ENCODE measurements around the gene ZNF304. TPM values are rescaled to one million over a fixed set of nuclear protein-coding genes. Genes with fewer than 3 reads are reported as not detected.

The ZNF304 gene
- total and polyA plus RNA-seq, 9 of the 15 experiments (the other 6 are each of a cell fraction or from before 2014, with no cell fraction given) = 0.82 to 5.5 (median 3.6) TPM

DNA sequence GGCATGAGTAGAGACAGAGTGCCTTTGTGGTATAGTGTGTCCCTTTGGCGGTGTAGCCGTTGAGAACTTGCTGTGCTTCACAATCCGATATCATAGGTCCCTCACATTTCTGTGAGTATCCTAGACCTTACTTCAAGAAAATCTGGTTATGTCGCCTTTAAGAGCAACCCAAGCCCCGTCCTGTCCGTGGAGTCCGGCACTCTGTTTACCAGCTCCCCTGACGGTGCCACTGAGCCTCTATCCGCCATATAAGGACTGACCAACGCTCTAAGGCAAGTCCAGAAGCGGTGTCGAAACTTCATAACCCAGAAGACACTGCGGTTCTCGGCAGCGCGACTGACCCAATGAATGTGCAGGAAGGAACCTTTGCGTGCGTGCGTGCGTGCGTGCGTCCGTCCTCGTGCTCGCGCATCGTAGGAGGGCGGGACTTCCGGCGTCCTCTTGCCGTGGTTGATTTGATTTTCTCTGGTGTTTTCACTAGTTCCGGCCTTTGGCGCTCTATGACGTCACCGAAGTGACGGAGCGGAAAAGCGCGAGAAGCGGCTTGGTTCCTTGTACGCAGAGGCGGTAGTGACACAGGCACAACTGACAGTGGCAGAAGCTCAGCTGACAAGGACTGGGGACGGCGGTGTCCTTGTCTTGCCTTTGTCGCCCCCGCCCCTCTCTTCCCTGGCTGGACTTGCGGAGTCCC, 12.1 kb downstream of the ZNF304 start, which contains the start of the genes TRAPPC2B and ZNF547 (continued):
- TF ChIP-seq HMG20B (CRISPR knock-in tag; IDR thresholded peaks at IDR 0.05) (no peak), COPS2 (conservative IDR thresholded peaks at IDR 0.05) (no peak), SMC3 (conservative IDR thresholded peaks at IDR 0.05; ENCODE audit: insufficient read depth, low read depth, low read length) (0 out of 2 replicates have a peak, but pooled peaks have one; percentile 12), SIN3A (IDR thresholded peaks at IDR 0.05; ENCODE audit: borderline replicate concordance in 2 of 2, control insufficient read depth in 1 of 2, low read depth in 2 of 2, low read length in 2 of 2) (no peak), ZNF695 (CRISPR knock-in tag; IDR thresholded peaks at IDR 0.05) (no peak), CBFB (CRISPR knock-in tag; IDR thresholded peaks at IDR 0.05) (no peak), CEBPG (CRISPR knock-in tag; IDR thresholded peaks at IDR 0.05) (peak; percentile 91), CEBPG (tag; conservative IDR thresholded peaks at IDR 0.05 in 1 of 2, IDR thresholded peaks at IDR 0.05 in 1 of 2) (peak in 1 of 2 experiments; percentile 37; a peak in 2 of 4 replicates), HNRNPUL1 (IDR thresholded peaks at IDR 0.05; ENCODE audit: low read length) (no peak), EGR1 (conservative IDR thresholded peaks at IDR 0.05) (peak; percentile 86)
- TF ChIP-seq, protein P1, sequence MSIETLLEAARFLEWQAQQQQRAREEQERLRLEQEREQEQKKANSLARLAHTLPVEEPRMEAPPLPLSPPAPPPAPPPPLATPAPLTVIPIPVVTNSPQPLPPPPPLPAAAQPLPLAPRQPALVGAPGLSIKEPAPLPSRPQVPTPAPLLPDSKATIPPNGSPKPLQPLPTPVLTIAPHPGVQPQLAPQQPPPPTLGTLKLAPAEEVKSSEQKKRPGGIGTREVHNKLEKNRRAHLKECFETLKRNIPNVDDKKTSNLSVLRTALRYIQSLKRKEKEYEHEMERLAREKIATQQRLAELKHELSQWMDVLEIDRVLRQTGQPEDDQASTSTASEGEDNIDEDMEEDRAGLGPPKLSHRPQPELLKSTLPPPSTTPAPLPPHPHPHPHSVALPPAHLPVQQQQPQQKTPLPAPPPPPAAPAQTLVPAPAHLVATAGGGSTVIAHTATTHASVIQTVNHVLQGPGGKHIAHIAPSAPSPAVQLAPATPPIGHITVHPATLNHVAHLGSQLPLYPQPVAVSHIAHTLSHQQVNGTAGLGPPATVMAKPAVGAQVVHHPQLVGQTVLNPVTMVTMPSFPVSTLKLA (conservative IDR thresholded peaks at IDR 0.05) = peak; percentile 31 to 75; a peak in 2 of 4 replicates
- TF ChIP-seq, protein P2, sequence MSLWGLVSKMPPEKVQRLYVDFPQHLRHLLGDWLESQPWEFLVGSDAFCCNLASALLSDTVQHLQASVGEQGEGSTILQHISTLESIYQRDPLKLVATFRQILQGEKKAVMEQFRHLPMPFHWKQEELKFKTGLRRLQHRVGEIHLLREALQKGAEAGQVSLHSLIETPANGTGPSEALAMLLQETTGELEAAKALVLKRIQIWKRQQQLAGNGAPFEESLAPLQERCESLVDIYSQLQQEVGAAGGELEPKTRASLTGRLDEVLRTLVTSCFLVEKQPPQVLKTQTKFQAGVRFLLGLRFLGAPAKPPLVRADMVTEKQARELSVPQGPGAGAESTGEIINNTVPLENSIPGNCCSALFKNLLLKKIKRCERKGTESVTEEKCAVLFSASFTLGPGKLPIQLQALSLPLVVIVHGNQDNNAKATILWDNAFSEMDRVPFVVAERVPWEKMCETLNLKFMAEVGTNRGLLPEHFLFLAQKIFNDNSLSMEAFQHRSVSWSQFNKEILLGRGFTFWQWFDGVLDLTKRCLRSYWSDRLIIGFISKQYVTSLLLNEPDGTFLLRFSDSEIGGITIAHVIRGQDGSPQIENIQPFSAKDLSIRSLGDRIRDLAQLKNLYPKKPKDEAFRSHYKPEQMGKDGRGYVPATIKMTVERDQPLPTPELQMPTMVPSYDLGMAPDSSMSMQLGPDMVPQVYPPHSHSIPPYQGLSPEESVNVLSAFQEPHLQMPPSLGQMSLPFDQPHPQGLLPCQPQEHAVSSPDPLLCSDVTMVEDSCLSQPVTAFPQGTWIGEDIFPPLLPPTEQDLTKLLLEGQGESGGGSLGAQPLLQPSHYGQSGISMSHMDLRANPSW (CRISPR knock-in tag; IDR thresholded peaks at IDR 0.05) = no peak
- TF ChIP-seq, protein P3, sequence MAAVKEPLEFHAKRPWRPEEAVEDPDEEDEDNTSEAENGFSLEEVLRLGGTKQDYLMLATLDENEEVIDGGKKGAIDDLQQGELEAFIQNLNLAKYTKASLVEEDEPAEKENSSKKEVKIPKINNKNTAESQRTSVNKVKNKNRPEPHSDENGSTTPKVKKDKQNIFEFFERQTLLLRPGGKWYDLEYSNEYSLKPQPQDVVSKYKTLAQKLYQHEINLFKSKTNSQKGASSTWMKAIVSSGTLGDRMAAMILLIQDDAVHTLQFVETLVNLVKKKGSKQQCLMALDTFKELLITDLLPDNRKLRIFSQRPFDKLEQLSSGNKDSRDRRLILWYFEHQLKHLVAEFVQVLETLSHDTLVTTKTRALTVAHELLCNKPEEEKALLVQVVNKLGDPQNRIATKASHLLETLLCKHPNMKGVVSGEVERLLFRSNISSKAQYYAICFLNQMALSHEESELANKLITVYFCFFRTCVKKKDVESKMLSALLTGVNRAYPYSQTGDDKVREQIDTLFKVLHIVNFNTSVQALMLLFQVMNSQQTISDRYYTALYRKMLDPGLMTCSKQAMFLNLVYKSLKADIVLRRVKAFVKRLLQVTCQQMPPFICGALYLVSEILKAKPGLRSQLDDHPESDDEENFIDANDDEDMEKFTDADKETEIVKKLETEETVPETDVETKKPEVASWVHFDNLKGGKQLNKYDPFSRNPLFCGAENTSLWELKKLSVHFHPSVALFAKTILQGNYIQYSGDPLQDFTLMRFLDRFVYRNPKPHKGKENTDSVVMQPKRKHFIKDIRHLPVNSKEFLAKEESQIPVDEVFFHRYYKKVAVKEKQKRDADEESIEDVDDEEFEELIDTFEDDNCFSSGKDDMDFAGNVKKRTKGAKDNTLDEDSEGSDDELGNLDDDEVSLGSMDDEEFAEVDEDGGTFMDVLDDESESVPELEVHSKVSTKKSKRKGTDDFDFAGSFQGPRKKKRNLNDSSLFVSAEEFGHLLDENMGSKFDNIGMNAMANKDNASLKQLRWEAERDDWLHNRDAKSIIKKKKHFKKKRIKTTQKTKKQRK (IDR thresholded peaks at IDR 0.05; ENCODE audit: borderline replicate concordance, low read depth, low read length) = no peak
- TF ChIP-seq, protein P4, sequence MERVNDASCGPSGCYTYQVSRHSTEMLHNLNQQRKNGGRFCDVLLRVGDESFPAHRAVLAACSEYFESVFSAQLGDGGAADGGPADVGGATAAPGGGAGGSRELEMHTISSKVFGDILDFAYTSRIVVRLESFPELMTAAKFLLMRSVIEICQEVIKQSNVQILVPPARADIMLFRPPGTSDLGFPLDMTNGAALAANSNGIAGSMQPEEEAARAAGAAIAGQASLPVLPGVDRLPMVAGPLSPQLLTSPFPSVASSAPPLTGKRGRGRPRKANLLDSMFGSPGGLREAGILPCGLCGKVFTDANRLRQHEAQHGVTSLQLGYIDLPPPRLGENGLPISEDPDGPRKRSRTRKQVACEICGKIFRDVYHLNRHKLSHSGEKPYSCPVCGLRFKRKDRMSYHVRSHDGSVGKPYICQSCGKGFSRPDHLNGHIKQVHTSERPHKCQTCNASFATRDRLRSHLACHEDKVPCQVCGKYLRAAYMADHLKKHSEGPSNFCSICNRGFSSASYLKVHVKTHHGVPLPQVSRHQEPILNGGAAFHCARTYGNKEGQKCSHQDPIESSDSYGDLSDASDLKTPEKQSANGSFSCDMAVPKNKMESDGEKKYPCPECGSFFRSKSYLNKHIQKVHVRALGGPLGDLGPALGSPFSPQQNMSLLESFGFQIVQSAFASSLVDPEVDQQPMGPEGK (CRISPR knock-in tag; IDR thresholded peaks at IDR 0.05; ENCODE audit: borderline replicate concordance) = no peak
